ENCODE measurements around the gene HIF1A. TPM values are rescaled to one million over a fixed set of nuclear protein-coding genes. Genes with fewer than 3 reads are reported as not detected.
A peak's percentile ranks its signal among the peaks of the same experiment; 100 is the strongest.

Gene HIF1A
- total and polyA plus RNA-seq, 12 donors, result 15.4 to 97.3 (median 59.4) TPM

GRCh38 chr14:61761959-61762786 lies 66.9 kb downstream of the HIF1A start, which contains the start of gene SNAPC1:
TSS of gene SNAPC1 (plus strand) at chr14:61762420. CDS start at chr14:61762461, 41 bp downstream.
- peak within 1 kb of the TSS; percentile 44 to 98 (median 90) for H3K27ac ChIP-seq
- peak; percentile 98 to 100 (median 99) for ATAC-seq

GRCh38 chr14:61764342-61765122 lies 69.2 kb downstream of the HIF1A start:
- no peak for TF ChIP-seq CTCF (IDR thresholded peaks at IDR 0.05)
- intact Hi-C loops (cut with DNase I), result loop anchor here in 3 of 10 donors (5.0 to 10.0 kb wide), 2 partner anchors 67 to 300 kb away; partner anchors contain the start of gene HIF1A (in 1 of the 3)
- Histone ChIP-seq H3K36me3 (peaks cover 0 to 37% (median 2%) of the 10 kb centered on the region in 9 donors), H3K9me3 (no peaks in the 10 kb centered on the region), H3K4me3 (peak overlapping the region in 6 of 10 donors; percentile 6 to 95 (median 84)), H3K27me3 (no peaks in the 10 kb centered on the region), H3K27ac (peak overlapping the region in 9 of 10 donors; percentile 21 to 98 (median 92)), H3K4me1 (peaks cover 0 to 47% (median 29%) of the 10 kb centered on the region in 9 donors)
- DNase-seq, result no peak
- WGBS, 2 donors, result 81 to 83% methylated on average over 5 of the region's 5 CpGs
- ATAC-seq, result no peak

More at GRCh38 chr14:61761959-61762786, 66.9 kb downstream of the HIF1A start, which contains the start of gene SNAPC1:
- 0 to 1% methylated on average over 49 of the region's 49 CpGs for WGBS, 2 donors
- intact Hi-C loops (cut with DNase I), result loop anchor here in 3 of 10 donors (1.0 to 10.0 kb wide), 3 partner anchors 11 to 297 kb away; partner anchors contain the start of gene HIF1A (in 1 of the 3)
- peaks cover 0 to 13% (median 0%) of the 10 kb centered on the region in 9 donors for H3K36me3 ChIP-seq
- TF ChIP-seq CTCF (IDR thresholded peaks at IDR 0.05), result no peak
- peaks cover 0 to 46% (median 29%) of the 10 kb centered on the region in 9 donors for H3K4me1 ChIP-seq
- peak; percentile 97 for DNase-seq
- no peaks in the 10 kb centered on the region for H3K9me3 ChIP-seq
- peak within 1 kb of the TSS; percentile 21 to 95 (median 84) for H3K4me3 ChIP-seq
- no peaks in the 10 kb centered on the region for H3K27me3 ChIP-seq

GRCh38 chr14:61765225-61765943 lies 70.1 kb downstream of the HIF1A start:
- ATAC-seq (no peak), DNase-seq (no peak)
- Histone ChIP-seq H3K27me3 (no peaks in the 10 kb centered on the region), H3K4me1 (peaks cover 0 to 47% (median 29%) of the 10 kb centered on the region in 9 donors), H3K9me3 (no peaks in the 10 kb centered on the region), H3K36me3 (peaks cover 0 to 46% (median 10%) of the 10 kb centered on the region in 9 donors), H3K27ac (peak overlapping the region in 5 of 10 donors; percentile 16 to 98 (median 94)), H3K4me3 (peak overlapping the region in 1 of 10 donors; percentile 6)
- WGBS, 2 donors, result 71 to 73% methylated on average over 15 of the region's 15 CpGs
- no peak for TF ChIP-seq CTCF (IDR thresholded peaks at IDR 0.05)
- intact Hi-C loops (cut with DNase I), result loop anchor here in 3 of 10 donors (10.0 kb wide), 1 partner anchor 301 kb away; no protein-coding TSS in a partner anchor

Measured in heart right ventricle (tissue), 16 donors.